K562 (cell line): ENCODE measurements around the gene ZNF467. TPM values are rescaled to one million over a fixed set of nuclear protein-coding genes. Genes with fewer than 3 reads are reported as not detected.

Experiments used
- CBX5 ChIP-seq: IDR thresholded peaks from 2 replicates; pipeline ENCODE4 v1.6.1; 2014; ENCODE audit warnings: low read depth, borderline replicate concordance
- CGGBP1 ChIP-seq: fragments of 250-450 bp; sonication (Bioruptor Pico); IDR thresholded peaks from 2 replicates; pipeline ENCODE4 v1.9.0; 2021; ENCODE audit warnings: mild to moderate bottlenecking
- CREB3 ChIP-seq: fragments of 450-650 bp; conservative IDR thresholded peaks from 2 replicates; pipeline ENCODE4 v1.6.1; 2016; ENCODE audit warnings: missing genetic modification characterization, low read depth, mild to moderate bottlenecking, missing compliant biosample characterization, moderate library complexity
- ETS1 ChIP-seq: conservative IDR thresholded peaks from 2 replicates; pipeline ENCODE4 v1.6.1; 2011; ENCODE audit warnings: low read depth, mild to moderate bottlenecking, low read length; ENCODE audit not compliant: control insufficient read depth
- GABPB2 ChIP-seq: fragments of 250-450 bp; sonication (Bioruptor Pico); conservative IDR thresholded peaks from 2 replicates; pipeline ENCODE4 v1.5.1; 2021; ENCODE audit warnings: mild to moderate bottlenecking
- GMEB1 ChIP-seq: fragments of 250-450 bp; sonication (Bioruptor Pico); IDR thresholded peaks from 2 replicates; pipeline ENCODE4 v1.4.0; 2020; ENCODE audit warnings: mild to moderate bottlenecking
- HDGF ChIP-seq: fragments of 450-650 bp; IDR thresholded peaks from 2 replicates; pipeline ENCODE4 v1.6.1; 2016
- RAD21 ChIP-seq, 2 experiments: fragments of 250-450 bp in 1 of 2; fragments of 450-650 bp in 1 of 2; sonication (Bioruptor Pico) in 1 of 2; formaldehyde crosslinking in 1 of 2; IDR thresholded peaks in 1 of 2; conservative IDR thresholded peaks in 1 of 2; 2 replicates each; pipeline versions ENCODE4 v1.4.0 to v1.8.0; 2020 to 2022; ENCODE audit warnings: mild to moderate bottlenecking in 2 of 2, moderate library complexity in 1 of 2
- RBM22 ChIP-seq: fragments of 200-400 bp; formaldehyde crosslinking; IDR thresholded peaks from 2 replicates; pipeline ENCODE4 v1.6.1; 2018; ENCODE audit warnings: low read length, low read depth; ENCODE audit not compliant: poor library complexity, severe bottlenecking
- SRSF3 ChIP-seq: fragments of 200-400 bp; formaldehyde crosslinking; IDR thresholded peaks from 2 replicates; pipeline ENCODE4 v1.6.1; 2016; ENCODE audit warnings: mild to moderate bottlenecking, low read length, moderate library complexity; ENCODE audit not compliant: insufficient read depth
- ZNF347 ChIP-seq: fragments of 450-650 bp; formaldehyde crosslinking; IDR thresholded peaks from 2 replicates; pipeline ENCODE4 v1.4.0; 2020; ENCODE audit warnings: low read depth, mild to moderate bottlenecking, moderate library complexity
- polyA plus RNA-seq, 8 experiments: library from polyadenylated mRNA; depleted of rRNA in 4 of 8; stranded (reverse) in 5 of 8; unstranded in 3 of 8; fragments of >200 nt; fragmentation: Nextera tagmentation in 2 of 8; fragmentation: Illumina TruSeq in 1 of 8; extraction: Ambion mirVana in 2 of 8; extraction: Trizol in 1 of 8; gene quantifications; 2 replicates each; pipeline versions ENCODE4 v1.2.1 to v1.2.3, GENCODE V29; 2011 to 2014; ENCODE audit warnings: inconsistent platforms in 1 of 8, missing spikeins in 1 of 8
- total RNA-seq, 7 experiments: library from RNA; depleted of rRNA in 6 of 7; stranded (reverse); fragments of >200 nt in 6 of 7; fragmentation: Illumina TruSeq in 2 of 7; extraction: Trizol in 2 of 7; gene quantifications; 2 replicates each; pipeline versions ENCODE4 v1.2.1 to v1.2.3, GENCODE V29; 2011 to 2021; ENCODE audit warnings: low replicate concordance in 1 of 7

Gene ZNF467
- total and polyA plus RNA-seq, 9 of the 15 experiments (the other 6 are each of a cell fraction or from before 2014, with no cell fraction given), result 0.32 to 14.2 (median 1.7) TPM

GRCh38 chr7:149763563-149764240, 9.7 kb downstream of the ZNF467 start (continued):
- TF ChIP-seq RBM22 (no peak), RAD21 (CRISPR knock-in tag; conservative IDR thresholded peaks at IDR 0.05 in 1 of 2, IDR thresholded peaks at IDR 0.05 in 1 of 2) (no peak), CREB3 (tag) (no peak), GMEB1 (no peak), GABPB2 (CRISPR knock-in tag) (no peak), CBX5 (no peak), SRSF3 (no peak), ETS1 (no peak), HDGF (no peak), CGGBP1 (CRISPR knock-in tag) (no peak), ZNF347 (no peak)
